Fibroblast of skin of left quadriceps (primary cell): ENCODE data around the gene STXBP5.

Experiments
- DNase-seq, 2 experiments: peaks; one replicate each; pipeline ENCODE4 v3.0.0-alpha.2; 2013; ENCODE audit warnings: low read depth in 2 of 2

The STXBP5 gene

GRCh38 chr6:147381712-147382111 lies 177.5 kb downstream of the STXBP5 start:
- DNase-seq: peak; percentile 61 to 65

GRCh38 chr6:147382945-147383554 lies 178.8 kb downstream of the STXBP5 start:
- DNase-seq: peak; percentile 24 to 29

GRCh38 chr6:147384029-147384428 lies 179.8 kb downstream of the STXBP5 start:
- no peak for DNase-seq

- no peak for DNase-seq
Measured at GRCh38 chr6:147384737-147385710, 180.8 kb downstream of the STXBP5 start.

GRCh38 chr6:147389463-147389862 lies 185.2 kb downstream of the STXBP5 start:
- no peak for DNase-seq

- peak in 1 of 2 experiments; percentile 7 for DNase-seq
Measured at GRCh38 chr6:147390909-147391536, 186.8 kb downstream of the STXBP5 start.

- DNase-seq: no peak
Measured at GRCh38 chr6:147392917-147393625, 188.9 kb downstream of the STXBP5 start.

GRCh38 chr6:147395158-147395557 lies 190.9 kb downstream of the STXBP5 start:
- no peak for DNase-seq

- DNase-seq: no peak
Measured at GRCh38 chr6:147397306-147397705, 193.1 kb downstream of the STXBP5 start.

- no peak for DNase-seq
Measured at GRCh38 chr6:147400968-147401367, 196.8 kb downstream of the STXBP5 start.

GRCh38 chr6:147401779-147402178 lies 197.6 kb downstream of the STXBP5 start:
- no peak for DNase-seq

- DNase-seq: no peak
Measured at GRCh38 chr6:147406783-147407182, 202.6 kb downstream of the STXBP5 start.

GRCh38 chr6:147407571-147407970 lies 203.4 kb downstream of the STXBP5 start:
- DNase-seq: no peak

- no peak for DNase-seq
Measured at GRCh38 chr6:147416622-147417021, 212.4 kb downstream of the STXBP5 start.

- DNase-seq: no peak
Measured at GRCh38 chr6:147417954-147418353, 213.7 kb downstream of the STXBP5 start.

- DNase-seq: no peak
Measured at GRCh38 chr6:147418523-147418922, 214.3 kb downstream of the STXBP5 start.

- DNase-seq: no peak
Measured at GRCh38 chr6:147421903-147422302, 217.7 kb downstream of the STXBP5 start.

- DNase-seq: no peak
Measured at GRCh38 chr6:147423111-147423510, 218.9 kb downstream of the STXBP5 start.

- DNase-seq: no peak
Measured at GRCh38 chr6:147429794-147430193, 225.6 kb downstream of the STXBP5 start.

GRCh38 chr6:147430811-147431210 lies 226.6 kb downstream of the STXBP5 start:
- no peak for DNase-seq

GRCh38 chr6:147434076-147434475 lies 229.9 kb downstream of the STXBP5 start:
- DNase-seq: no peak

GRCh38 chr6:147434516-147434915 lies 230.3 kb downstream of the STXBP5 start:
- no peak for DNase-seq
